SIG-M5 (cell line): ENCODE results near the gene ERCC6.

Experiments
- DNase-seq: peaks from one replicate; lab custom pipeline; 2025; lab: John Stamatoyannopoulos, UW

ERCC6 gene

DNA sequence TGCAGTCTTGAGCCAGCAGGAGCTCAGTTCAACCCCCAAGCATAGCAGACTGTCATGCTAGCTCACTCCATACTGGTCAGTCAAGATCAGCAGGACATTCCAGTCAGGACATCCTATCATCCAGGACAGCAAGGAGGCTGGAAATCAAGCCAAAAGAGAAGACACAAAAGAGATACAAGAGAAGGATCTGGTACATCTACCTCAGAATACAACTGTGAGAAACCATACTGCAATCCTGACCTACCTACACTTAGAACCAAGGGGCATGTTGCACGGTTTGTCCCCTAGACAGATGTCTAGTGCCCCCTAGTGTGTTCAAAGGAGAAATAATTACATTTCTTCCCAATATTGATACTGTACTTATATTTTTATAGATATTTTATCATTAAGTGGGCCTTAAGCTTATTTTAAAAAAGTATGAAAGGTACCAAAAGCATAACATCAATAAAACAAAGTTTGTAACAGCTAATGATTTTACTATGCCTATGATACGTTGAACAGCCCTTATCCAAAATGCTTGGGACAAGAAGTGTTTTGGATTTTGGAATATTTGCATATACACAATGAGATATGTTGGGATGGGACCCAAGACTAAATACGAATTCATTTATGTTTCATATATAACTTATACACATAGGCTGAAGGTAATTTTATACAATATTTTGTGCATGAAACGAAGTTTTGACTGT lies 26.7 kb downstream of the ERCC6 start:
- DNase-seq = no peak

DNA sequence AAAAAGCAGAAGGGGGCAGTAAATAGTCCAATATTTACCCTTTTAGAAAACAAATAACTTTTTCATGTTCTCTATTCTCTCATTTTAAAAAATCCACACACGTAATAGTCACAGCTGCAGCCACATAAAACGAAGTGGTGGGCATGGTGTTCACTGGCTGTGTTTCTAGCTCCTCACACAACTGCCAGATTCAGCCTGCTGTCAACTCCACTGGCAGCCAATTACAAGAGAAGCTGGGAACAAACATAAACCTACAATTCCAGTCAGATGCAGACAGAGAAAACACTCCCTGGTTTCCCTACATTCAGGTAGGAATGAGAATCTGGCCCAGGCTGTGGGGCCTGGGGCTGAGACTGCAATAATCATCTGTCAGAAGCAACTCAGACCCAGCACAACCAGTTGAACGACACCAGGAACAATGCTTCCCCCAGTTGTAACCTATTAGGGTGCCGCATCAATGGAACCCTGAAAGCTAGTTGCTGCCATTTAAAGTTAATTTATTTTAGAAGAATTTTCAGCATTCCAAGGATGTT lies 29.1 kb downstream of the ERCC6 start:
- no peak for DNase-seq

DNA sequence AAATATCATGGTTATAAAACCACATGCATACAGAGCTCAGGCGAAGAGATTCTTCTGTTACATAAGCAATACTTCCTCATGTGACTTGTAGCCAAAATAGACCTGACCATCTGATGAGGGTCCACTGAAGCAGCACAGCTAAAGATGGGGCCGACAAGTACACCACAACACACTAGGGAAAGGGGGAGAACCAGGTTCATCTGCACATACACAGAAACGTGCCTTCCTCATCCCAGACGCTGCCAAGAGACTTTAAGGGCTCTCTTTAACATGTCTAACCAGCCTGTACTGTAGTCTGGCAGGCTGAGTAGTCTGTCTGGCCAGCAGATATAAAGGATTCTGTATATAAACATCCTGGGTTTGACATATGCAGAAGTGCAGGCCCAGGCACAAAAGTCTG lies 30.3 kb downstream of the ERCC6 start:
- no peak for DNase-seq

DNA sequence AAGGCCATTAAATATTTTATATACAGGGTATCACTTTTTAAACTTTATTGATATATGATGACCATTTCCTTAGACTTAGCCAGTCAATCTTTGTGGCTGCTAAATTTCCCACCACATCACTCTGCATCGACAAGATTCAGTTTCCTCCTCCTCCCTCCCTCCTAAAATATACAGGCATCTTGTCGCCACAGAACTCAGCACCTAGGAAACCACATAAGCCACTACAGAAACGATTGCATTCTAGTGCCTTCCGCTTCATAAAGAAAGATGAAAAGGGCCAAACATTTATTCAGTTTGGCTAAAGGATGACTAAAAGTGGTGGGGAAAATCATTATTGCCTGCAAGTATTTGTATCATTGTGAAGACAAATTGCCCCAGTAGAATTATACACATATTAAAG lies 30.7 kb downstream of the ERCC6 start:
- no peak for DNase-seq

DNA sequence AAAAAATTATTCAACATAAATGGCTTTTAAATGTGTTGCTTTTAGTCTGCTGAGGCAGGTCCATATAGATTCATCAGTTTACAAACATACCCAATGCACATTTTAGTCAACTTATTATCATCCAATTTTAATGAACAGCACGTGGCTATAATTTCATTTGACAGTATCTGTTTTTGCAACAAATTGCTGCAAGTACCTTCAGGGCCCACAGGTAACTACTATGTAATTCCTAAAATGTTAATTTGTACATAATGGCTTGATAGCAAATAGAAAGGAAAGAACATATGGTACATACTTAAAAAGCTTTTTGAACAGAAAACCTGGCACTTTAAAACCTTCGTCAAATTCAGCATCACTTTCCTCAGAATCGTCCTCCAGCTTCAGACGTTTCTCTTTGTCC lies 33.3 kb downstream of the ERCC6 start:
- no peak for DNase-seq

DNA sequence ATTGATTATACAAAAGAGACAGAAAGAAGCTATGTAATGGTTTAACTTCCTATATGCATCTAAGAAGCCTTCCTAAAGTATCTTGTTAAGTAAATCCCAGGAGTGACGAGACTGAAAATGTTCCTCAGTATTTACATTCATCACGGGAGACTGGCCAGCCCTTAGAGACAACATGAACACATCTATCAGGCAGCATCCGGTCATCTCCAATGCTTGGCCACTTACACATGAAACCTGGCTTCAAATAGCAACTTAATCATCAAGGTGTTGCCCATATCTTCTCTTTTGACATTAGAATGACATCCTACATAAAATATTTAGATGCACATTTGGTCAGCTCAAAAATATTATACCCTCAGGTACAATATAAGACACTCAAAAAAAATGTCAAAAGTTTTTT lies 33.8 kb downstream of the ERCC6 start:
- no peak for DNase-seq

DNA sequence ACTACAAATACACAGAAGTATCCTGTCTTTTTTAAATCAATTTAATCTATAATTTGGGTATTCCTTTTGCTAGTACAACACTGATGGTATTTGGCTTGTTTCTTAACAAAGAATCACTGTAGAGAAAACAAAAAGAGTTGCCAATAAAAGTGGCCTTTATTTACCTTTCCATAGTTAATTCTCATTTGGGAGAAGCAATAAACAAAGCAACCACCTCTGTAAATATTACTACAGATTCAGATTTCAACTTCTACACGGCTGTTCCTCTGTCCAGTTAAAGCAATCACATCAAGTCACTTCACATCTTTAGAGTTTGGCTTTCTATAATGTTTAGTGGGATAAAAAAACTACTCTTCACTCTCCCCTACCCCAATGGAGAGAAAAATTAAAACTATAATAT lies 34.4 kb downstream of the ERCC6 start:
- no peak for DNase-seq

DNA sequence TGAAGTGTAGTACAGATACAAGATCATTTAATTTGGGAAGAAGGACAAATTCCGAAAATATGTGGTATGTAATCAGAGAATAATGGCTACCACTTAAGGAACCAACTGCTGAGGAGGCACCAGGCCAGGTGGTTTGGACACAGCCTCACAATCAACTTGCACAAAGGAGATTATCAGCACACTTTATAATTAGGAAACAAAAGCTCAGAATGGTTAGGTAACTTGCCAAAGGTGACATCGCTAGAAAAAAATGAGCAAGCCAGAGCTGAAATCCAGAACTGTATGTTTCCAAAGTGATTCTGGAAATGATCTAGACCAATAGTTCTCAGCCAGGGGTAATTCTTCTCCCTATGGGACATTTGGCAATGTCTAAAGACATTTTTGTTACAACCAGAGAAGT lies 36.6 kb downstream of the ERCC6 start:
- no peak for DNase-seq

DNA sequence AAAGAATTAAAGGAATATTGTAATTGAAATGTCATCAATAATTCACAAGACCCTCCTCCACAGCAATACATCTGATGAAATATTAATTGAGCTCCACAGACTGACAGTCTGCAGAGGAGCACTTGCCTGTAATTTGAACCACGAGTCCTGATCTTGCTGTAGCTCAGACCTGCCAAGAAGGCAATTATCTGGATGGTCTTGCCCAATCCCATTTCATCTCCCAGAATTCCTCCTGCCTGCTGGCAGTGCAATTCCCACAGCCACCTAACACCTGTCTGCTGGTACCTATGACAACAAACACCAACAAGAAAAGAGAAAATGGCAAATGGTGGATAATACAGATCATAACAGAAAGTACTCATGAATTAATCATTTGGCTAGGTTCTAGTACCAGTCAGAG lies 38.5 kb downstream of the ERCC6 start:
- no peak for DNase-seq

DNA sequence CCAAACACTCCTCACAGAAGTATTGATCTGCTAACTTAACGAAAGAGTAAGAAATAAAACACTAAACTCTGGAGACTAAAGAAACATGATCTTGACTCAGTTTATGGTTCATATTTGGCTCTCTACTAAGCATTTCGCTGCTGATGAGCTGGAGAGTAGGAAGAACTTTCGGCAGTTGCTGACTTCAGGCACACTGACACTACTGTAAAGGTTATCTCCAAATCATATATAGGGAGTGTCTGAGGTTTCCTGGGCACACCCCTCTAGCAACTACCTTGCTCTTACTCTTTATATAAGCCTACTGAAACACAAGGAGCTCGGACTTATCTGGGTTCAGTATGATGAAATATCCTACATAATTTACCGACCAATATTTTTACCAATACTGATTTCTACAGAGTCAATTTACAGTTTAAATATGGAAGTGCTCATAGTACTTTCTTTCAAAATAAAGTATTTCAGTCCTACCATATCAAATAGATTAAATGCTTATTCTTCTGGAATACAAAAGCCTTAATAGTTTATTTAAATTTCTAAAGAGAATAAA lies 39.5 kb downstream of the ERCC6 start:
- DNase-seq = no peak

DNA sequence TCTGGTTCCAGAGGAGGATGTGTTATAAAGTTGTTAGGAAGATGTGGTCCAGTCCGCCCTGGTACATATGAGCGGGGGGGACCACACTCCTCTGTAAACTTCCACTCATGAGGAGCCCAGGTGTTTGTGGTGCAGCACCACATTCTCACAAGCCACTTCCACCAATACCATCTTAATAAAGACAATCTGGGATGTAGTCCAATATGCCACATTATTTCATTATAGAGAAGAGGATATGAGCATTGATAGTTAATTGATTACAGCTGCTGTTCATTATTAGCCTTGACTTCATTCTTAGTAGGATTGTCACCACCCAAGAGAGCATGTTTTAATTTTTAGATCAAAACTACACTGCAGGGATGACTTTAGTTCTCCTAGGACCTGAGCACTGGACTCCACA lies 40.5 kb downstream of the ERCC6 start:
- no peak for DNase-seq

DNA sequence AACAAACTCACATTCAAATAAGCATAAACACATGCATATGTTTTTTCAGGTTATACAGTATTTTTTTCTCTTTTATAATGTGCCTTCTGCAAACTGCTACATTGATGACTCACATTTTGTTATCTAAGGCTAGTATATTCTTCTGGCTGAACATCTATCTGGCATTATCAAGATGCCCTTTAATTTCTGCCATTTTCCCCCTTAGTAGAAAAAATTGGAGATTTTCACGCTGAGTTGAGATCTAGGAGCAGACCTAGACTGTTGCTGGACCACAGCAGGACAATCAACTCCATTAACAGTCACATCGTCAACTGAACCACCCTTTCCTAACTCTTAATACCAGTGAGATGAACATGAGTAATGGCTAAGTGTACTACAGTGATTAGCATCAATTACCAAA lies 41.6 kb downstream of the ERCC6 start:
- DNase-seq = no peak

DNA sequence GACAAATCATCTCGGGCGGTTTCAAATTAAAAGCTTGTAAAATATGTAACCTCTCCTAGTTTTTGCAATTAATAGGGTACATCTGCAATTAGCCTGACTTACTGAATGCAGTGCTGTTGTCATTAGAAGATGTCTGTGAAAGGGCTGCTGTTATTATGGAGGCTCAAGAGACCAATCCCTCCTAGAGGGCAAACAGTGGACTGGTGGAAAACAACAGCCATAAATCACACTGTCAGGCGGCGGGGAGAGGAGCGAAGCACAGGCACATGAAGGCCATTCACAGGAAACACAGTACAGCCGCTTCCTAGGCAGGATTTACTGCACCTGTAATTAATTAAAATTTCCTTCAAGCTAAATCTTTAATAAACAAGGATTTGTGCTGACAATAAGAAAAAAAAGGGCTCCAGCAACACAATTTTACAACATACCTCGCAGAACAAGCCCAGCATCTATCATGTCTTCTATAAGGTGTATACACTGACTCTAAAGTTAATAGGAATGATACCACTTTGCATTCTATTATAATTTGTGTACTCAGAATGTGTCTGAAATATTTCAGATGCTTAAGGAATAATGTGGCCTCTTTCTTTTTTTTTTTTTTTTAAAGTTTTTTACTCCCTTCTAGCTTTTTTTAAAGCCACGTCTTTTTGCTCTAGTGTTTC lies 50.7 kb downstream of the ERCC6 start:
- no peak for DNase-seq

DNA sequence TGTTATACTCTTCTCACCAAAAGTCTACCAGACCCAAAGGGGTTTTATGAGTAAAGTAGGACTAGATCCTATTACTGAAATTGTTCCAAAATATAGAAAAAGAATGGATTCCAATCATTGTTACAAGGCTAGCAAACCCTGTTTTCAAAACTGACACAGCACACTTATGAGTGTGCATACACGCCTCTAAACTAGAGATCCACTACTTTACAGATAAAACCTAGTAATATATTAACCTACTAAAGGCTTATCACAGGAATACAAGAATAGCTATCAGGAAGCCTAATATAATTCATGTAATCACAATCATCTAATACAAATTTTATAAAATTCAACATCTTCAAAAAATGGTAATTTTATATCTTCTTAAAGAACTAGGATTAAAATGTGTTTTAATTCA lies 52.2 kb downstream of the ERCC6 start:
- no peak for DNase-seq

DNA sequence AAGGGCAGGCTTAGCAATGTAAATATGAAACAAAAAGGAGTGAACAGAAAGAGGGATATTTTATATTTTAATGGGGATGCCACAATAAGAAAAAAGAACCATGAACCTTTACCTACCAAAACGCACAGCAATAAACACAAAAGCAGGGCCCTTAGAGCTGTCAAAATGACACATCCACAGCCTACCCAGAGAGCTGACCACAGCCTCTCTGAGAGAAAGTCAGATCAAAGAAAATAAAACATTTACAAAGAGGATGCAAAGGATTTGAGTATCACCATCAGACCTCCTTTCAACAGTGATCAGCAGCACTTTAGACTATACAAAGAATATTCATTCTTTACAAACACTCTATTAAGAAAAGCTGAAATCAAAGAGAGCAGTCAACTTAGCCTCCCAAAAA lies 52.9 kb downstream of the ERCC6 start:
- no peak for DNase-seq

DNA sequence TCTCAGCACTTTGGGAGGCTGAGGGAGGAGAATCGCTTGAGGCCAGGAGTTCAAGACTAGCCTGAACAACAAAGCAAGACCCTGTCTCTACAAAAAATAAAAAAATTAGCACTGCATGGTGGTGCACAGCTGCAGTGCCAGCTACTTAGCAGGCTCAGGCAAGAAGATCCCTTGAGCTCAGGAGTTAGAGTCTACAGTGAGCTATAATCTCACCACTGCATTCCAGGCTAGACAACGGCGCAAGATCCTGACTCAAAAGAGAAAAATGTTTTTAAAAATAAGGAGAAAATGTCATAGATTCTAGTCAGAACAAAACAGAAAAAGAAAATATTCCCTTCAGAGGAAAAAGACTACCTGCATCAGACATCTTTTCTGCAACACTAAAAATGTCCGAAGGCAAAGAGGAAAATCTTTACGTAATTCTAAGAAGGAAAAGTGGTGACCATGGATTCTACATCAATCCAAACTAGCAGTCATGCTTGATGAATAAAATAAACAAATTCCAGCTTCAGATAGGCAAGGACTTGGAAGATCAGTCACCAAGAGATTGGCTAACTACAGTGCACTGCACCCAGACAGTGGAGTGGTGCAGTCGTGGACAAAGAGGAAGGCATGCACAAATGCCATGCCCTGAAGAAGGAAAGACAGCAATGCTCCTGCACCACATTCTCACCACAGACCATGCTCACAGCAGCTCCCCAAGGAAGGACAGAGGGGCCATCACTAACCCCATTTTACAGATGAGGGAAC lies 54.3 kb downstream of the ERCC6 start:
- no peak for DNase-seq

DNA sequence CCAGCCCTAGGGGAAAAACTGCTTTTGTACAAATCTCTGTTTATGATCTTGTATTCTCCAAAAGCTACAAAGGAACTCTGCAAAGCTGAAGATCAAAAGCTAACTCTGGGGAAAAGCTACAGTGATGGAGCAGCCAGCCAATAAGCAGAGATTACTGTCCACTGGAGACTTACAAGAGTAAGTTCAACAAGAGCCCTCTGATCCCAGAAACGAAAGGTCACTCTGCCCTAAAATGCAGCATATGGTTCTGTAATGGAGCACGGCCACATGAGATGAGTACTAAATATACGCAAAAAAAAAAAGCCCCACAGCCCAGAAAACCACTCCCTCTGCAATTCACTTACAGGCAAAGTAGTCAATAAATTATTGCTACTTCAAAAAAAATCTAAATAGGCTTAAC lies 60.1 kb downstream of the ERCC6 start:
- DNase-seq = no peak

DNA sequence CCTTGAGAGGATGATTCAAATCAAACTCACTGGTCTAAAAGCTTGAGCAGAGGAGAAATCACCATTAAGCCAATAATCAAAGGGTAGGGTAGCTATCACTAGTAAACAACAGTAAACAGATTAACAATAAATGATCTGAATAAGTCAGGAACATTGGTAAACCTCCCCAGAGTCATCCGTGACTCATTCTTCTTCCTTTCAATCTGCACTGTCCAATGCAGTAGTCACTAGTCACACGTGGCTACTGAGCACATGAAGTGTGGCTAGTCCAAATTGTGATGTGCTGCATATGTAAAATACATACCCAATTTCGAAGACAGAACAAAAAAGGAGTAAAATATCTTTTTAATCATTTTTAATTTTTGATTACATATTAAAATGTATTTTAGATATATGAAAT lies 64.0 kb downstream of the ERCC6 start:
- DNase-seq = no peak

DNA sequence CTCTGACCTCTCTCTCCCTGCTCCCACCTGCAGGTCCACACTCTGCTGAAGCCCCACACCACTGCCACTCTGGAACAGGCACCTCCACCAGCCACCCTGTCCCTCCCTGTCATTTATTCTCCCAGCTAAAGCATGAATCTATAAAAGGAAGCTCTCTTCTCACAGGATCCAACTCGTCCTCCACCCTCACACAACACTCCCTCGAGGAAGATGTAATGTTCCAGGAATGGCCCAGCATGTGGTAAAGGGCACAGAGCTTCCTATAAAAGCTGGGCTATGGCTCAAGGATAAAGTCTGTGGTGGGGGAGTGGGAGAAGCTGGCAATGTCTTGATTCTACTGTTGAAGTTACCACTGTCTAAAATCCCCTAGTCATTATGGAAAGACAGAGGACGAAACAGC lies 67.4 kb downstream of the ERCC6 start:
- DNase-seq = no peak

DNA sequence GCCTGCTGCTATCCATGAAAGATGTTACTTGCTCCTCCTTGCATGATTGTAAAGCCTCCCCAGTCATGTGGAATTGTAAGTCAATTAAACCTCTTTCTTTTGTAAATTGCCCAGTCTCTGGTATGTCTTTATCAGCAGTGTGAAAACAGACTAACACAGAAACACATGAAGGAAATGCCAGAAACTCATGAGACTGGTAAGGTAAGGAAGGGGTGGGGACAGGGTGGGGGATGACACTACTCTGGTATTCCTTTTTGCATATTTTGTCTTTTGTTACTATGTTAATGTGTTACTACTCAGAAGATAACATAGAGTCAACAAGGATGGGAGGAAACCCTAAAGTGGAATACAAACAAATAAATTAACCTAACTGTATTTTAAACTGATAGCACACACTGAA lies 73.2 kb downstream of the ERCC6 start:
- no peak for DNase-seq
